Activated CD4-positive, CD25-positive, alpha-beta regulatory T cell treated with anti-CD3 and anti-CD28 coated beads, Interleukin-2, amount 50 U/mL, for 72 hours (primary cell): ENCODE data around the gene DPP9.

Source experiments
- DNase-seq: peaks from one replicate; pipeline ENCODE4 v3.0.0; 2021

Gene DPP9

DNA sequence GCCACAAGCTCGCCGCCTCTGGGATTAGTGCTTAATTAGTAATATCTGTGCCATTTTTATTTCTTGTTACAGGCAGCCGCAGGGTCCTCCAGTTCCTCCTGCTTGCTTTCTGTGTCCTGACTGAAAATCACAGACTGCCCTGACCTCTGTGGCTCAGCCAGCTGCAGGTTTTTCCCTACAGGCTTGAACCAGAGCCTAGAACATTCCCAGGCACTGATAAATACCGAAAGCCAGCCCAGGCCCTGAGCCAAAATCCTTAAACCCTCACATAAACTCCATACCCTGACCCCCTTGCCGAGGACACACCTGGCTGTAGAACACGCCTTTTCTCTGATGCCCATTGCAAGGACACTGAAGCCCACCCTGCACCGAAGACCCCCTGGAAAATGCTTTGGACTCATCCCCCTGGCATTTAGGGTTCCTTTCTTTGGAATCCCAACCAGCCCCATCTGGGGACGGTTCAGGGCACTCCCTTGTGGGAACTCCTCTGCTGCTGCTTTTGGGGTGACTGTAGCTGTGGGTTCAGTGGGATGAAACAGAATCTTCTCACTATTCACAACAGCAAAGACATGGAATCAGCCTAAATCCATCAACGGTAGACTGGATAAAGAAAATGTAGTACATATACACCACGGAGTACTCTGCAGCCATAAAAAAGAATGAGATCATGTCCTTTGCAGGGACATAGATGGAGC is 15.5 kb downstream of the DPP9 start:
- no peak for DNase-seq

DNA sequence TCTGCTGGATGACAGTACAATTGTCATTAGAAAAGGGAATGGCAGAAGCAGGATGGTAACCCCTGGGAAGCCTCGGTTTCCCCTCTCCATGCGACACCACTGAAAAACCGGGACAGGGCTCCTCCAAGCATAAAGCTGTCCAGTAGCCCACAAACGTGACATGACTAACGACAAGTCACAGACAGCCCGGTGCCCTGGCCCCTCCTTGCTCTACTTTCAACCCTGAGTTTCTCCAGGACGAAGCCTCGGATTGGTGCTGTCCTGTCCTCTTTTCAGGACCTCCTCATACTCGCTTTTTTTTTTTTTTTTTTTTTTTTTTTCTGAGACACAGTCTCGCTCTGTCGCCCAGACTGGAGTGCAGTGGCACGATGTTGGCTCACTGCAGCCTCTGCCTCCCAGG is 16.3 kb downstream of the DPP9 start:
- no peak for DNase-seq

DNA sequence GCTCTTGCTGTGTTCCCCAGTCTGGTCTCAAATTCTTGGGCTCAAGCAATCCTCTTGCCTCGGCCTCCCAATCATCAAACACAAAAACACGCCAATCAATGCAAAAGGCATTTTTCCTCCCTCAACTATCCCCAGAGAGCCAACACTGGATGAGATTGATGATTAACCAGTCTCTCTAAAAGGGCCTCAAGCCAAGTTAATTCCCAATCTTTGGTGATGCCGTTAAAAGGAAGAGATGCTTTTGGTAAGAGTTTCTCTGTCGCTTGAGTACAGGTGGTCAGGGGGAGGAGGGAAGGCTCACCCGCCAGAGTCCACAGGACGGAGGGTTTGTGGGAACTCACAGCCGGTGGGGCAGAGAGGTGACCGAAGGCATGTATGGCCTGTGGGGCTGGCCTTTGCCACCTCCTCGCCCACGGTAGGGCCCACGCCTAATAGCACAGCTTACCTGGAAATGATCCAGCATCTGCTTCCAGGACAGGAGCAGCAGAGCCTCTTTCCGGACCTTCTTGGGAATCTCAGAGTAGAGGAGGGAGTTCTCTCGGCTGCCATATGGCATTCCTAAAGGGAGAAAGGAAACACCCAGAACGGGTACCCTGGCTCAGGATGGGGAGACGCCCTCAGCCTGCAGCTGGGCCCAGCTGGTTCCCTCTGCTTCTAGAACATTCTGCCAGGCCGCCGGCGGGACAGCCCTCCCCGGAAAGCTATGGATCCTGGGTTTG is 18.1 kb downstream of the DPP9 start:
- no peak for DNase-seq

DNA sequence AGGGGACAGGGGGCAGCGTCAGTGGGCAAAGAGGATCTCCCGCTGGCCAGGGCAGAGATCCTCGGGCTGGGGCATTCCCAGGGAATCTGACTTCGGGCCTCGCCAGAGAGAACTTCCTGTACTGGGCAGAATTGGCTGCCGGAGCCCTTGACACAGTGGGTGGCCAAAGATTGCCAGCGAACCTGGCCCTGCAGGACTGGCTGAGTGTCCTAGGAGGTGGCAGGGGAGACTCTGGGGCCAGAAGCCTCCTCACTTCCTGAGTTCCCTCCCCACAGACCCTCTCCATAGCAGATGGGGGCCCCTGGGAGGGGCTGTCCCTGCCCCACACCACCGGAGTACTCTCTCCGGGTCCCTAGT is 19.3 kb downstream of the DPP9 start:
- DNase-seq, result no peak

DNA sequence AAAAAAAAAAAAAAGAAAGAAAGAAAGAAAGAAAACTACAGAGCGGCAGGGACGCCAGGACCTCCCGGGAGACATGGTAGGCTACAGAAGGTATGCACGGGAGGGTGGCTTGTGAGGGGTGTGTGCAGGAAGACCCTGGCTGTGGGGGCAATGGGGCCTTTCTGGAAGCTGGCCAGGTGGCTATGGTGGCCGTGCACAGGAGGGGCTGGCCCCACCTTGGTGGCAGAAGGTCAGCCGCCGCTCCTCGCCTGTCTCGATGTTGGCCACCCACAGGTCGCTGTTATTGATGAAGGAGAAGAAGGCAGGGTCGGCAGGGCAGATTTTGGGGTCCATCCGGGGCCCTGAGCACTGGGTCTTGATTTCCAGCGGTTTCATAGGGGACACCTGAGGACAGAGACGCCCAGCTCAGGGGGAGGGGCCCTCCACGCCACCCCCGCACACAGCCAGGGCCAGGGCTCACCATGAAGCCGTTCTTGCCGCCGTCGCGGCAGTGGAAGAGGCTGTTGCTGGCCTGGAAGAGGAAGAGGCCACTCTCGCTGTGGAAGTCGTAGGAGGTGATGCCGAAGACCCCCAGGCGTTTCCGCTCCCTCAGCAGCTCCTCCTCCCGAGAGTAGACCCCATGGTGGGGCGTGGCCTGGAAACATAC is 19.8 kb downstream of the DPP9 start:
- no peak for DNase-seq

DNA sequence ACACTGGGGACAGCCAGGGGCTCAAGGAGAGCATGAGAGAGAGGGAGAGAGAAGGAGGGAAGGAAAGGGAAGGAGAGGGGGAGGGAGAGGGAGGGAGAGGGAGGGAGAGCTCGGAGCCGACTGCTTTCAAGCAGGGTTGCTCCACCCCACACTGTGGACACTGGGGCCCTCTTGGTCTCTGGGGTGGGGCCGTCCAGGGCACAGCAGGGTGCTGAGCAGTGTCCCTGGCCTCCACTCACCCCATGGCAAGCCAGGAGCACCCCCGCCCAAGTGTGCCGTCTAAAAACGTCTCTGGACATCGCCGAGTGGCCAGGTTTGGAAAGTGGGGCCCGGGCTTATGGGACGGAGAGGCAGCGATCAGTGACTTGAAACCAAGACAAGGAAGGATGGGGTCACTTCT is 20.9 kb downstream of the DPP9 start:
- no peak for DNase-seq

DNA sequence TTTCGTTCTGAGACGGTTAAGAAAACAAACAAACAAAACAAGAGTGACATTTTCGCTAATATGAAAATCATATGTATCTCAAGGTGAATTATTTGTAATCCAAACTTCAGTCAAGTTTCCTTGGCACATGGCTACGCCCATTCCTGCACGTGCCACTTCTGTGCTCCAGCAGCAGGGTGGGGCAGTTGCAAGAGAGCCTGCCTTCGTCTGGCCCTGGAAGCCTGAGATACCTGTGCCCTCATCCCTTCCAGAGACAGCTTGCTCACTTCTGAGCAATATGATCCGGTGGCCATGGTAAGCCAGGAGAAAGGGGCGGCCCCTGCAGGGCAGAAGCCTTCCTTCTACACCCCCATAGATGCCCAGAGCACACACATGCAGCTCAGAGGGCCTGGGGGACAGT is 22.1 kb downstream of the DPP9 start:
- DNase-seq, result no peak

DNA sequence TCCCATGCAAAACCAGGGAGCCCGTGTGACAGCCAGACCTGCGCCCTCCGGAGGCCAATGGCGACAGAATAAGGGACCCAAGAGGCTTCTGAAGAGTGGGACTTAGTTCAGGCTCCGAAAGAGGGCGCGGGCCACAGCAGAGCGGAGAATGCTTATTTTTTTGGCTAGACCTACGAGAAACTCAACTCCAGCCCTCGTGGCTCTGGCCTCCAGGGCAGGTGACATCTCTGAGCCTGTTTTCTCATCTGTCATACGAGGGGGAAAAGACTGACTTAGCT is 23.0 kb downstream of the DPP9 start:
- DNase-seq, result no peak

DNA sequence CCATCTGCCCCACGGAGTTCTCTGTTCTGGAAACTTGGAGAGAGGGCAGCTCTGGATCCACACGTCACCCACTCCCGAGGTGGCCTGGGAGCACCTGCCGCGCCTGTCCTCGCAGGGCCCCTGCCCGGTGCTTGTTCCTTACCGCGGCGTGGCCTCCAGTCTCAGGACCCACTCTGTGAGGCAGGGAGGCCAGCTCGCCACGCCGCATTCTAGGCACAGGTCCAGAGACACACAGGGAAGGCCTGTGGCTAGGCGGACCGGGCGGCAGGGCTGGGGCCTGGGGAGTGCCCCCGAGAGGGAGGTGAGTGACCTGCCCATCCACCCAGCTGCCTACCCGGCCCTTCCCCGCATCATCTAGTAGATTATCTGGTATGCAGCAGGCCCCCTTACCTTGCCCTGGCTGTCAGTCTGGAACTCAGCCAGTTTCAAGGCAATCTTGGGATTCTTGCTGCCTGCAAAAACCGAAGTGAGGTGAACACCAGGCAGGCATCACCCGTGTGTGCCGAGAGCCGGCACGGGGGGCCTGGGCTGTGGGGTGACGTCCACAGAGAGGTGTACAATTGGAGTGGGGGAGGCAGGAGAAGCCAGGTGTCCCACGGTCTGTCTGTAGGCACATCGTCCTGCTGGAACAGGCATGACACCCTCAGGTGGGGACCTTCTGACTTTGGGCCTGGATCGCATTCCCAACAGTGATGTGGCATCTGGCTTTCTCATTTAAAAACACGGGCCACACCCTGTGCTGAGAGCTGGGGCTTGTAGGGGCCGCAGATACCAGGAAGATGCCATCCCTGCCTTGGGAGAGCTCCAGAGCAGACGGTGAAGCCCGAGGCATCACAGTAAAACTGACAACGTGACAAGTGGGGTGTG is 23.6 kb downstream of the DPP9 start:
- no peak for DNase-seq

DNA sequence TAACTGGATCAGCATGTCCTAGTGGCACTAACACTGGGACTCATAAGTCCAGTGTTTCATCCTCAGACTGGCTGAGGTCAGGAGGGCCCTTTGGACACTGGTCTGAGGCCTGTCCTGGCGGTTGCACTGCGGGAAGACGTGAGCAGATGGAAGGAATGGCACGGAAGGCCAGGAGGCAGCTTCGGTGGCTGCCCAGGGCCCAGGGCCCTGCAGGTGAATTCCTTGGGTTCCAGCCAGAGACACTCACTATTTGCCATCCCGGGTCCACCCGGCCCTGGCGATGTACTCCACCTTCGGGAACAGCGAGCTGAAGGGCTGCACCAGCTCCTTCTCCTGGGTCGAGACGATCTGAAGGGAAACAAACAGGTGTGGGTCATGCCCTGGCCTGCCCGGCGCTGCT is 26.3 kb downstream of the DPP9 start:
- no peak for DNase-seq

DNA sequence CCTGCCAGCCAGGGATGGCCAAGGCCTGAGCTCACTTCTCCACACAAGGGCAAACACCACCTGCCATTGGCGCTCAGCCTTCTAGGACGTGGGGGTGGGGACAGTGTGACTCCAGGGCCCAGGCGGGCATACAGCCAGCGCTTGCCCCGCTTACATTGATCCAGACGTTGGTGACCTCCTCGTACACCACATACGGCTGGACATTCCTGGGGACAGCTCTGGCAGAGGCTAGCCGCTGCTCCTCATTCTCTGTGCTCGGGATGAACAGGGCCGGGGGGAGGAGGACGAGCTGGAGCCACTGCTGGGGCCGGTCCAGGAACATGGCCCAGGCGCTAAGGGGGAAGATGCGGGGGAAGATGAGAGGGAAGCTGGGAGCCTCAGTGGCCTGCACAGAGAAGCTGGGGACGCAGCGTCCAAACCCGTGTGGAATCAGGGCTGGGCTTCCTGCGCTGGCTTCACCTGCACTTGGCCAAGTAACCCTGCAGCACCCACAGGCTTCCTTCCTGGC is 28.4 kb downstream of the DPP9 start:
- no peak for DNase-seq

DNA sequence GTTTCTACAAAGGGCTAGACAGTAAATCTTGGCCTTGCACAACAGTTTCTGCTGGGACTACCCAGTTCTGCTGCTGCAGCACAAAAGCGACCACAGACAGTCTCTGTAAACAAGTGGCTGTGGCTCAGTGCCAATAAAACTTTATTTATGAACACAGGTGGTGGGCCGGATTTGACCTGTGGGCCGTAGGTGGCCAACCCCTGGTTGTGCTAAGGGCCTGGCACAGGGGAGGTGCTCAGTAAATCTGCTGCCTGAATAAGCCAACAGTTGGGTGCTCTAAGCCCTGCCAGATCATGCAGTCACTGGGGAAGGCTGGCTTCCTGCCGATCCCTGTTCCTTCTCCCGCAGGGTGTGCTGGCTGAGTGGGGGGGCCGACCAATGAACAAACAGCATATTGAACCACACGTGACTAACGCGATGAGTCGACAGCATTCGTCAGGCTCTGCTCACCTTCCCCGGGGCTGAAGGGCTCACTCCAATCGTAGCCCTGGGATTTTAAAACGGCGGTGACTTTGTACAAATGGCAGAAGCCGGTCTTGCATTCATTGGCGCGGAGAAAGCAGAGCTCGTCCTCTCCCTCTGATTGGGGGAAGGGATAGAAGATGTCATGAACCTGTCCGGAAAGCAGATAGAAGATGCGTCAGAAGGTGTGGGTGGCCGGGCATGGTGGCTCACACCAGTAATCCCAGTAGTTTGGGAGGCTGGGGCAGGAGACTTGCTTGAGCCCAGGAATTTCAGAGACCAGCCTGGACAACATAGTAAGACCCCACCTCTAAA is 29.2 kb downstream of the DPP9 start:
- DNase-seq, result no peak

DNA sequence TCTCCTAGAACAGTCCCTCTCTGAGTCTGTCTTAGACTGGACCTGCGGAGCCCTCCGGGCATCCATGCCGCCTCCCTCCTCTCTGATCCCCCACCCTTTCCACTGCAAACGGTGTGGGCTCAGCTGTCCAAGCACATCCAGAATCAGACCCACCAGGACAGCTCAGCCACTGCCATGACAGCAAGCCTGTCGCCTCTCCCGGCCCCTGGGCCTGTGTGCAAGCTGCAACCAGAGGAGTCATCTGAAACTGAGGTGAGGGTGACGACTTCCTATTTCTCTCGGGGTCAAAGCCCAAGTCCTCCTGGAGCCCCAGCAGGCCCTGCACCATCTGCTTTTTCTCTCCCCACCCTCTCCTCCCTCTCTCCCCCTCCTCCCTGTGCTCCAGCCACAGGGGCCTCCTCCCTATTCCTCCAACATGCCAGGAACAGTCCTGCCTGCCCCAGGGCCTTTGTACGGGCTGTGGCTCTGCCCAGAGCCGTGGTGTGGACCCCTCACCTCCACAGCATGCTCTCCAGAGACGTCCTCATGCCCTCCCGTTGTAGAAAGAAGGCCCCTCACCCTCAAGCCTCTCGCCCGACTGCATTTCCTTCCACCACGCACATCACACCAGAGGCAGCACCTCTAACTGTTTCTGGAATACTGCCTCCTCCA is 30.0 kb downstream of the DPP9 start:
- DNase-seq, result no peak

DNA sequence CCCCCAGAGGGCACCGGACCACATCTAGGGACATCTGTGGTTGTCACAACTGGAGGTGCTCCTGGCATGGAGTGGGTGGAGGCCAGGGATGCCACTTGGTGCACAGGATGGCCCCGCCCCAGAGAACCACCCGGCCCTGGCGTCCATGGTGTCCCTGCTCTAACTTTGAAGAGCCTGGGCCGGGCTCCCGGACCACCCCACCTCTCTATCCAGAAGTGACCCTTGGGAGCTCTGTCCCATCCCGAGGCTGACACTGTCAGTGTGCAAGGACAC is 30.6 kb downstream of the DPP9 start:
- DNase-seq, result no peak

DNA sequence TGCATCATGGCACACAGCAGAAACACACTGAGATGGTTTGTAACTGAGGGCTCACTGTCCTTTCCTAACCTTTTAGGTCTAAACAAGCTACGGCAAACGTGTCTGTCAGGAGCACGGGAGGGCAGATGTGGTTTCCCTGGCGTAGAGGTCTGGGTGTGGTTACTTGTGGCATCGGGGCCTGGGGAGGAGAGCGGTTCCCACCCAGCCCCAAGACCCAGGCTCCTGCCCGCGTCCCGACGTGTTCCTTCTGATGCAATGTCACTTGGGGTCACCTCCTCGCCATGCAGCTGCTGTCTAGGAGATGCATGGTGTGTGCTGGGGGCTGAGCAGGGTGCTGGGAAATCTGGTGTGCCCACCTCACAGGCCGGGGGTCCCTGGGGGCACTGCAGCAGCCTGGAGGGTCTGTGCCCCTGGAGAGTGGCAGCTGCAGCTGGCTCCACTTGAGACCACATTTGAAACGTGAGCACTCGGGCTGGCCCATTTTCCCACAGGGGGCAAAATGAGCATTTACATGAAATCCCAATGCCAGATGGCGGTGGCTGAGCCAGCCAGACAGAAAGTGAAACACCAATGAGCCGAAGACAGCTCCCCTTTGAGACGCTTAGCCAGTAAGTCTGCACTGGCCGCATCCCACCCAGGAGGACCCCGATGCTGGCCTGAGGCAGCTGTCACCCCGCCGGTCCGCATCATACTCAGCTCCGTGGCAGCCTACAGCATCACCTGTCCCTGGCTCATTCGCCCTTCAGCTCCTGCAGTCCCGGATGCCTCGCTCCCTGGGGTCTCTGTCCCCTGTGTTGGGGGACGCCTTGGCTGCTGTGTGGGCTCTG is 31.2 kb downstream of the DPP9 start:
- DNase-seq, result no peak

DNA sequence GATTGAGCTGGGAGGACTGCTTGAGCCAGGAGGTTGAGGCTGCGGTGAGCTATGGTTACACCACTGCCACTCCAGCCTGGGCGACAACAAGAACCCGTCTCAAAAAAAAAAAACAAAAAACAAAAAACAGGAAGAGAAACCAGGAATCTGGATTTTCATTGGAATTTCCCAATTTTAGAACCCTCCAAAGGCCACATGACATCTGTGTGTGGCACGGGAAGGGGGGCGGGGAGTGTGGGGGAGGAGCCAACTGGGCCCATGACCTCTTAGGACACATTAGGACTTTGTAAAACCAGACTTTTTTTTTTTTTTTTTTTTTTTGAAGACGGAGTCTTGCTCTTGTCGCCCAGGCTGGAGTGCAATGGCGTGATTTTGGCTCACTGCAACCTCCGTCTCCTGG is 32.3 kb downstream of the DPP9 start:
- DNase-seq, result no peak

DNA sequence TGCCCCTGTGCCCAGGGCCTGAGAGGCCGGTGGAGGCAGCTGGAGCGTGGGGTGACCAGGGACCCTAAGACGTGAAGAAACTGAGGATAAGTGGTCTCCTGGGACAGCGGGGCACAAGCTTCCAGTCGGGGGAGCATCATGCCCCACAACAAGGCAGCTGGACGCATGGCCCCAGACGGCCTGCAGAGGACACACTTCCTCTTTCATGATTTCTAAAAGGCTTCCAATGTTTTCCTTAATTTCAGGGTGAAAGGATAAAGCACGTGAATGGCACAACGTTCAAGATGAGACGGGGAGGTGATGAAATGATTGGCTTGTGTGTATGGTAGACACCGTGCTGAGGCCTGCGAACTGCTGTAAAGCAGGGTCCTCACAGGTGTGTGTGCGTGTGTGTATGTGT is 33.3 kb downstream of the DPP9 start:
- DNase-seq, result no peak

DNA sequence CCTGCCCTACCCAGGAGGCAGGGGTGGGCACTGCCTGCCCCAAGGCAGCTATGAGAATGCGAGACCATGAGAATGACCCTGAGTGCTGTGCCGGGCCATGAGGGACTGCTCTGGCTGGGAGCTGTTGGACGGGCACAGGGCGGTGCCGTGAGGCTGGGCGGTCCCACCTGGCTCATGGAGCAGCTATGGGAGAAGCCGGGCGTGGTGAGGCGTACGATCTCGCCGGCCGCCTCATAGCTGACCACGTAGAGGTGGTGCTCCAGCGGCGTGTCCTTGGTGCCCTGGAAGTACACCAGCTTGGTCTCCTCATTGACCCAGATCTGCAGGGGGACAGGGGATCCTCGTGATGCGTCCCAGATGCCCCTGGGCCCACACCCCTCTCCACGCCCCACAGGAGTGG is 34.2 kb downstream of the DPP9 start:
- no peak for DNase-seq

DNA sequence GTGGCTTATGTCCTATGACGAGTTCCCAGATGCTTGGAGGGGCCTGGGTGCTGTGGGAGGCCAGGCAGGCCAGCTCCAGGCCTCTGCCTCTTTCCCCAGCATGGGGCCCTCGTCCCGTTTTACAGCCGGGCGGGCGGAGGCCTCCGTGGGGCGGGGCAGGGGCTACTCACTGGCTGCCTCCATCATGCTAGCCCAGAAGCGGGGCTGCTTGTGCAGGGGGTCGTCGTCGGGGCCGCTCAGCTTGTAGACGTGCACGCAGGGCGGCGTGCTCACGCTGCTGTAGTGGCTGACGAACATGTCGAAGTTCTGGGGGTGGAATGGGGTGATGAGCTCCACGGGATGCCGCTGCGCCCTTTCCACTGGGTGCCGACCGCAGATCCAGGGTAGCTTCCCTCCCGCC is 35.1 kb downstream of the DPP9 start:
- no peak for DNase-seq

DNA sequence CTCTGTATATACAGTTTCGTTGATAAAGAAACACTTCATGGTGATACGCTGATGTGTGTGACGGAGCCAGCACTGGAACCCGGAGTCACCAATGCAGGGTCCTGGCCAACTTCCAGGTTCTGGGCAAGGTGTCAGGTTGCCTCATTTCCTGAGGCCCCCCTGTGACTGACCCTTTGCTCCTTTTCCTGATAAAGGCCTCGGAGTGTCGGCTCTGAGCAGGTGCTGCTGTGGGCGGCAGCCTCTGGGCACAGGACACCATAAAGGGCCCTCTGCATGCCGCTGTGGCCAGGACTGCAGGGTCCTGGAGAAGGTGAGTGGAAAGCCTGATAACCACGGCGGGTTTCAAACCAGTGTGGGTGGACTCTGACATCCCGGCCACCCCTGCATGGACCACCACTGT is 36.2 kb downstream of the DPP9 start:
- DNase-seq, result no peak

DNA sequence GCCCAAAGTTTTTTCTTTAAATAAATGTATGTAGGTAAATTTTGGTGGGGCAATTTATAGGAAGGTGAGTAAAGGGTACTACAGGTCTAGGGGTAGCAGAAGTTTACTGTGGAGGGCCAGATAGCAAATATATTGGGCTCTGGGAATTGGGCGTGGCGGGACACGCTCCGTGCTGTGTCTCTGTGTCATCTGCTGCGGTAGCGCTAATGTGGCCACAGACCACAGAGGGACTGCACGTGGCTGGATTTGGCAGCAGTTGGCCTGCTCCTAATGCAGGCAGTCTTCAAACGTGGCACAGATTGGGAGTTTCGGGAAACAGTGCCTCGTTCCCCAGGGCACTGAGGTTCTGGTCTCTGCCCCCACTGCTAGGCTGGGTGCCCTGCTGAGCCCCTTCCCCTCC is 36.9 kb downstream of the DPP9 start:
- DNase-seq, result no peak
